GM18498 (cell line): ENCODE data around the gene SLC24A3.

Source experiments
- ATAC-seq: cut with Tn5 transposase; IDR thresholded peaks from one replicate; pipeline ENCODE4 v1.9.1; 2021; ENCODE audit warnings: mild to moderate bottlenecking, moderate library complexity; ENCODE audit not compliant: unreplicated experiment

SLC24A3 gene

DNA sequence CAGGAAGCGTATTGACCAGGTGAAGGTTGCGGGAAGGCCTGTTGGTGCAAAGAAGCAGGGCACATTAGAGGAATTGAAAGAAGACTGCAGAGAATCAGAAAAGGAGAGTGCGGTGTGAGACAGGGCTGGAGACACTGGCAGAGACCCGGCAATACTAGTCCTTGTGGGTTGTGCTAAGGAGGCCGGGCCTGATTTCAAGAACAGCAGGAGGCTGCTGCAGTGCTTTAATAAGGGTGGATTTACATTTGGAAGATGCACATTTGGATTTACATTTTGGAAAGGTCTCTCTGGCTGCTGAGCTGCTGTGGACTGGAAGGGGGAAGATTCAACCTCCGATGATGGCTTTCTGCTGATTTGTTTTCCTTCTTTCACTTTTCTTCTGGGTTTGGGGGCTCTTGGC is 167.8 kb downstream of the SLC24A3 start:
- no peak for ATAC-seq

DNA sequence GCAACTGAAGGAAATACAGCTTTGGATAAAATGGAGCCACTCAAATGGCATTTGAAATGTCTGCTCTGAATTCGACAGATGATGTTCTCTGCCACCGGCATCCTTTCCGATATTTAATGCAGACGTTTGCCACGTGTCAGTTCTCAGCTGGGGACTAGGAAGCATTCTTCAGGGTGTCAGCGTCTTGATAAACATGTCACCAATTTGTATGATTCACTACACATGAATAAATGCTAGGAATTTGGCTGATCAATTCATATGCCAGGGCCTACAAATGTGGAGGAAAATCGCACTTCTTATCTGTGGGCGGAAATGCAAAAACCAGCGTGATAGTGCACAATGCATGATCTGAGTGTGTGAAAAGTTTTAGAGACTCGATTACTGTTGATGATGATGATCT is 169.5 kb downstream of the SLC24A3 start:
- no peak for ATAC-seq

DNA sequence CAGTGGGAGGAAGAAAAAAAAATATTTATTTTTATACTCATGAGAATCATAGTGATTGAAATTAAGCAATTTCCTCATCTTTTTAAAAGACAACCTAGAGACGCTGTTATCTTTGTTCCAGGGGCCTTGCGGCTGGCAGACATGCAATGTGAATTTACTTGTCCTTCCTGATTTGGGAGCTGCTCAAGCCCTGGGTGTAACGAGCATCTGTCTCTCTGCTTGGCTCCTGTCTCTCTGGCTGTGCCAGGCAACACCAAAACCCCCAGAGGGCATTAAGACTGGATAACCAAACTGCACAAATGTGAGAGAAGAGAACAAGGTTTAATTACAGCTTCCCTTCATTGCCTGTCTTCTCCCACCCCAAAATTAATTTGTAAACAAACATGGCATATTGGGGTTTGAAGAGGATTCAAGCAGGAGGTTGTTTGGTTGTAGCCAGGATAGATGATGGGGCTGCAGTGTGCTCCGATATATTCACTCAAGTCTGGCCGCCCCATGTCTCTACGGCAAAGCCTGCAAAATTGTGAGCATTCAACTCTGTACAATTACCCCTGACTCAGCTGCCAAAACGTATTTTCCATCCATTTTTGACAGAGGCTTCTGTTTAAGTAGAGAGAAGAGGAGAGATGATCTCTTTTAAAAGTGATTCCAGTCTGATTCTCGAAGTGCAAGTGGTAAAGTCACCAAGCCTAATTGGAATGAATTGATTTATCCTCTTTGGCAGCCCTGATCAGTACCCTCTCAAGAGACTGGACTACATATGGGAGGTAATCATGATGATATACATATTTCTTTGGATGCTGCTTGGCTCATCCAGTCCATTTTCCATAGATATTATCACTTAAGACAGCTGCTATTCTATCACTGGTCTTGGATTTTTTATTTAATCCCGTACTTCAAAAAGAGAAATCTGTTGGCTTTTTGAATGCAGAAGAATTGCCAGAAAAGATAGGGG is 170.2 kb downstream of the SLC24A3 start:
- ATAC-seq = no peak

DNA sequence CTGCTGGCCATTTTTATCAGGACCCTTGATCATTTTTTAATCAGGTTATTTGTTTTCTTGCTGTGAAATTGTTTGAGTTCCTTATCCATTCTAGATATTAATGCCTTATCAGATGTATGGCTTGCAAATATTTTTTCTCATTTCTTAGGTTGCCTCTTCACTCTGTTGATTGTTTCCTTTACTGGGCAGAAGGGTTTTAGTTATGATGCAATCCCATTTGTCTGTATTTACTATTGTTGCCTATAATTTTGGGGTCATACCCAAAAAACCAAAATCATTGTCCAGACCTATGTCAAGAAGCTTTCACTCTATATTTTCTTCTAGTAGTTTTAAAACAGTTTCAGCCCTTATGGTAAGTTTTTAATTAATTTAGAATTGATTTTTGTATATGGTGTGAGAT is 172.5 kb downstream of the SLC24A3 start:
- no peak for ATAC-seq

DNA sequence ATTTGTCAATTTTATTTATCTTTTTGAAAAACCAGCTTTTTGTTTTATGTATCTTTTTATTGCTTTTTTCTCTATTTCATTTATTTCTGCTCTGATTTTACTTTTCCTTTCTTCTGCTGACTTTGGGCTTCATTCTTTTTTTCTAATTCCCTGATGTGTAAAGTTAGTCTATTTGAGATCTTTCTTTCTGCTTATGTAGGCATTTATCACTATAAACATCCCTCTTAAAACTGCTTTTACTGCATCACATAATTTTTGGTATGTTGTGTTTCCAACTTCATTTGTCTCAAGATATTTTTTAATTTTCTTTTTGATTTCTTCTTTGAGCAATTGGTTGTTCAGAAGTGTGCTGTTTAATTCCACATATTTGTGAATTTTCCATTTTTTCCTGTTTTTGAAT is 174.8 kb downstream of the SLC24A3 start:
- ATAC-seq = no peak

DNA sequence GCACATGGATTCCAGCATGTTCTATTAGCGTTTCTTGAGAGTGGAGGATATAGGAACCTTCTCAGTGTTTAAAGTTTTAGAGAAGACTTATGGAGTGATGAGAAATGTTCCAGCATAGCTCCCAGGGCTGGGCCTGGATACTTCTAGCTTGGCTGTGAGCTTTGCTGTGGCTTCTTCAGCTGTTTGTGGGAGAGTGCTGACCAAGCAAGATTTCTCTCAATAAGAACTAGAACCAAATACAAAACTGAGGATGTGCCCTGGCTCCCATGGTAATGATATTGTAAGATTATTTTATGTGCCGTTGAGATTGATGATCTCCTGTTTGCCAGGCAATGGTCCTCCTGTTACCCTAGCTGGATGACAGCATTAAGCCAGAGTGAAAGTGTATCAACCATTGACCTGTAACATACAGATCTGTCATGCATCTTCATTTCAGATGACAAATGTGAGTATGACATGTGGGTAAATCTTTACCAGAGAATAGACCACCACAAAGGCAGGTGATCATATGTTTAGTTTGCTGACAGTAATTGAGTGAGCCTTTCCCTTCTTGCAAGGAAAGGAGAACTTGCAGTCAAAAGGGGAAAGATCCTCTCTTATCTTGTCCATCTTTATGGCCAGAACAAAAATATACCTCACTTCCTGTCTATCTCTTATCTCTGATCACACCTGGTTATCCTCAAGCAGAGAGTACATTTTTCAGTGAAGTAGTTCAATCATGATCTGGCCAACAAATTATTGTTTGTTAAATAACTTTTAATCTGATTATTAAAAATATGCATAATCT is 180.1 kb downstream of the SLC24A3 start:
- ATAC-seq = no peak

DNA sequence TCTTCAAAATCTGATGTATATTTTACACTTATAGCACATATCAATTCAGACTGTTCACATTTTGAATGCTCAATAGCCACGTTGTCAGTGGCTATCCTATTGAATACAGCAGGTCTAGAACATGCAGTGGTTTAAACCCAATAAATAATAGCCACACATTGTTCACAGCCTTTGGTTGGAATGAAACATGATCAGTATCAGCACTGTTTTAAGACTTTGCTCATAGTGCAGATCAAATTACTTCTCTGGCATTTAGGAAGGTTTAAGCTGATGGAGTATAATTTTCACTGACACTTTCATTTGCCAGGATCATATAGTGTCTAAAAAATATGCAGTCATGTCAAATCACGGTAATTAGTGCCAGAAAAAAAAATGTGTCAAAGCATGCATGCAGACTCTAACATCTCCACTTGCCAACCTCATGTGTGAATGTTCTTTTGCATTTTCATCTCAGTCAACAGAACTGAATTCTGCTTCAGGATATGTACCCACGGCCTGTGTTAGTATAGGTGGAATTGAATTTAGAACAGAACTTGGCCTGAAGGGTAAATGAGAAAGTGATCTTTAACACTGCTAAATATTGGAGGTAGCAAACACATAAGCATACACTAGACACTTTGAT is 184.1 kb downstream of the SLC24A3 start:
- no peak for ATAC-seq

DNA sequence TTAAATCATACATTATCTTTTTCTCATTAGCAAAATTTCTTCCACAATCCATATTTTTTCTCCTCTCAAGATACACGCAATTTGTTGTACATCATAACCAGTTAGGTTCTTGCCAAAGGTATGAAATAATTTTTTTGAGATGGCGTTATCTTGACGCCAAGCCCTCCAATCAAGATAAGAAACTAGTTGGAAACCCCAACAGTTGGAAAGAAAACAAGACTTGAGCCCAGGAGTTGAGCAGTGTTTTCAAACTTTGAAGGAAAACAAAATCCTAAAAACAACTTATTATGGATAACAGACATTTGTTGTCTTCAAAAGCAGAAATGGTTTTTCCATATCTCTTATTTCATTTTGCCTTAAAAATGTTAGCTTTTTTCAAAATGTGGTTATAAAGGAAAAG is 184.8 kb downstream of the SLC24A3 start:
- ATAC-seq = no peak

DNA sequence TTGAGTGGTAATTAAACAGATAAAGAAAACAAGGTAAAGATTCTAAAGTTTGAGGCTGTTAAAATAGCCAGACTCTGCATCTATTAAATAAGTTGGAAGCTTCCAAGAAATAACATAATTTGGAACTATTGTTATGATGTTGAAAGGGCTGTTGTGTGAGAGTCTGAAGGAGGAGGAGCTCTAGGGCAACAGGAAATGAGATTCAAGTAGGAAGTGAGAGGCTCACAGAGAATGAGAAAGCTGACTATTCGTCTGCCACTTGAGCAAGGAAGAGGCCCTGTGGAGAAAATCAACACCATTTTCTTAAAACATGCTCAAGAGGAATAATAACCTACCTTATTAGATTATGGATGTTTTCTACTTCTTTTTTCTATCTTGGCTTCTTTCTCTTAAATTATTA is 185.2 kb downstream of the SLC24A3 start:
- ATAC-seq = no peak

DNA sequence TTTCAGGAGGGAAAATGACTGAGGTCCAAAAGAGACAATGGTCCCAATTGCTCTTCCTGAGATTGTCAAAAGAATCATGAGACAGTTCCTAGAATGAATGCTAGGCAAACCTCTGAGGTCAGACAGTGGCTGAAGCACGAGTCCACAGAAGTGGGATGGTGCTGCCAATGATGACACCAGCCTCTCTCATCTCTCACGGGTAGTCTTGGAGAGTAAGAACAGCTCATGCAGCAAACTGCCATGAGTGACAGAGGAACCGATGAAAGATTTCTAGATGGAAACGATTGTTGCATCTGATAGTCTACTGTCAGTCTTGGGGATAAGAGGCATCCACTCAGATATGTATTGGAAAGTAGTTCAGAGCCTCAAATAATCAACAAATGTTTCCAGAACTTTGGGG is 188.7 kb downstream of the SLC24A3 start:
- ATAC-seq = no peak

DNA sequence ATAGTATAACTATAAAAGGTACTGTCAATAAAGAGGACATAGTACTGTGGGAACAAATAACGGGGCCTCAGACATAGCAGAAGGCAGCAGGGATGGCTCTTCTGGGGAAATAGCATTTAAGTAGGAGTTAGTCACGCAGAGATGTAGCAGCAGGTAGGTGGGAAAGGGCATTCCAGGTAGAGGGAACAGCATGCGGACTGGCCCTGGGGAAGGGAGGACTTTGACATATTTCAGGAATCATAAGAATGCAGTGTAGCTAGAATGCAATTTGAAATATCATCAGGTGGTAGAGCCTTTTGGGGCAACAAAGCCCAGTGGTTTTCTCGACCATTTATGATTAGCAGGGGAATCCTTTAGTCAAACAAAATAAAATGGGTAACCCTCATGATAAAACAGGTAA is 191.1 kb downstream of the SLC24A3 start:
- no peak for ATAC-seq

DNA sequence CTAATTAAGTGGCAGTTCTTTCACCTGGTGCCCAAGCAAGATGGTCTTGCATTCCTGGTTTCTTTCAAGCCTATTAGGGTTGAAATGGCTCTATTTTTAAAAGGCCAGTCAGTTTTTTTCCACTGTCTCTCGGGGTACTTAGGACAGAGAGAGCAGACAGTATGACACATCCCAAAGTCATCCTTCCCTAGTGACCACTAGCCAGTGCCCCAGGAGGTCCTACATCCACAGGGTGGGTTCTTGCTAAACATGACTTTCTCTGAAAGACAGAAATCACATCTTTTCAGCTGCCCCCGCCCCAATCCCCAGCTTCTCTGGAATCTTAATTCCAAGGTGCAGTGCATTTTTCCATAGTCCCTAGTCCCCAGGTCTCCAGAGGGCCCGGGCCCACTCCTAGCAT is 192.4 kb downstream of the SLC24A3 start:
- ATAC-seq = no peak

DNA sequence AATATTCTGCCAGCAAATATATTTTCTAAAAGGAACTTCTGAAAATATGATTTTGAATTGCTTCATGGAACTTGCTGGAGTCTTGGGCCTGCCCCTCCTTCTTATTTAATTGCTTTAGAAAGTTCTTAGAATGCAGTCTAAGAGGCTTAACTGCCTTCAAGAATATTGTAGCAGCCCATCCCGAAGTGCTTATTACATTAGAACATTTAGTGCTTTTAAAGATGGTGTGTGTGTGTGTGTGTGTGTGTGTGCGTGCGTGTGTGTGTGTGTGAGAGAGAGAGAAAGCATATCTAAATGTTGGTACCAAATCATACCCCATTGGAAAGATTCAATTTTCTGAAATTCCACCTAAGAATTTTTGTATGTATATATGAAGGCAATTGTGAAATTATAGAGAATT is 193.5 kb downstream of the SLC24A3 start:
- ATAC-seq = no peak

DNA sequence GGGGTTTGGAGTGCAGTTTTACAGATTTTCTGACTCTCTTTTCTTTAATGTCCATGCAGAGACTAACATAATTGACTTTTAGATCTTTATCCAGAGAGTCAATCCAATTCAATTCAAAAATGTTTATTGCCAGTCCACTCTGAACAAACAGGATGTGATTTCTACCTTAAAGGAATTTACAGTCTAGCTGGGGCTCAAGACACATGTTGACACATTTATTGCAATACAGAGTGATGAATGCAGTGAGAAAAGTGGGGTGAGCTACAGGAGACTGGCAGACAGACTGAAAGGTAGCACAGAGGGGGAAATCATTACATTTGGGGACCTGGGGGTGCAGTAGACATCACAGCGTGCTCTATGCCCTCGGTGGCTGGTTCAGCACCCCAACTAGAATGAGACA is 193.9 kb downstream of the SLC24A3 start:
- ATAC-seq = no peak

DNA sequence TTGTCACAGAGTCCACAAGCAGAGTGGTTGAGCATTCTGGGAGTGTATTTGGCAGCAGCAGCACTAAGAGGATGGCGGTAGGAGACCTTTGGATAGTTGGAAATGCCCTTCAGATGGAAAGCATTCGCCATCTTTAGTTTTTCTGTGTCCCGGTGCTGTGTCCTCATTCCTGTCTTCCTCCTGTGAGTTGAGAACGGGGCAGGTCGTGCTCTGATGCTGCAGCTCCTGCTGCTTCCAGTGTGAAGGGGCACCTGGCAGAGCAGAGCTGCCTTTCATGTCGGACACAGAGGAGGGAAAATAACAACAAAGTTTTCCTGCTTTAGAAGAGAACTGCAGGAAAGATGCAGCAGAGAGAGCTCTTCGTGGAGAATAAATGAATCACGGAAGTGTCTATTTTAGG is 194.8 kb downstream of the SLC24A3 start:
- no peak for ATAC-seq

DNA sequence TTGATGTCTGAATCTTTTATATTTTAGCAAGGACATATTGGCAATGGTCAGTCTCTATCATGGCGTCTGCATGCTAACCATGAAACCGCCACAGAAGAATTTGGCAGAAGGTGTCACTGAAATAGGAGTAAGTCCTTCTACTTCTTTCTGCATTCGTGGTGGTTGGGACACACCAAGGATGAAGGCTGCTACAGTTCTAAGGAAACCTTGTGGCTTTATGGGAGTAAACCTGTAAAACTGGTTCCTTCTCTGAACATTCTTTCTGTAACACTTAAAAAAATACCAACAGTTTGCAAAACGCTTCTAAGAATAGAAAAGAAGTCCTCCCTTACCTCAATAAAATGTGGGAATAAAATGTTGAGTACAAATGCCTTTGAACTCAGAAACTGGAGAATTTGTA is 195.3 kb downstream of the SLC24A3 start:
- no peak for ATAC-seq

DNA sequence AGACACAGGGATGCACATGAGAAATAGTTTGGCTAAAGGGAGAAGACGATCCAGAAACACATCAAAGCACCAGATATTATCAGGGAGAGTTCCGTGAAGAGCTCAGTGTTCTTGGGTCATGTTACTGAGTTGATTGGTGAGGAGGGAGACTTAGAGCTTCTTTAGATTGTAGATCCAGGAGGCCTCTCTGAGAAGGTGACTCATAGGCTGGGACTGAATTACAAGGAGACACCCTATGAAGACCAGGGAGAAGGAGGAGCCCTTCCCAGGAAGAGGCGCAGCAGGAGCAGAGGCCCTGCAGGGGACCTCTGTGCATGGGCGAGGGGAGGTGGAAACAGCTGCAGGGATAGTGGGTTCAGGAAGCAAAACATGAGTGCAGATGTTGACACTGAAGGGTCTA is 196.5 kb downstream of the SLC24A3 start:
- no peak for ATAC-seq

DNA sequence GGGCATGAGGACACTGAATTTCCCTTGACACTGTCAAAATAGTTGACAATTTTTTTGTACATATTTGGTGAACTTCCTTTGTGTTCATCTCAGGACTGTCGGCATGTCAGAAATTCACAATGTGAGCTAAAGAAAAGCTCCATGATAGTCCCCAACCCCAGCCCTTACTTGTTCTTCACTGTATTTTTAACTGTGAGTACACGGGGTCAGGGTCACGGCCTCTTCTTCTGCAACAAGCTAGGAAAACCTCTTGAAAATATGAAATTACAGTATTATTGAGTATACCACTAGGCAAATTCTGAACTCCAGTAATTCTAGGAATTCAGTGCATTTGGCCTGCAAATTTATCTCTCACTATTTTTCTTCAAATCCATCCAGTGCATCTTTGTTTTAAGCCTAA is 199.4 kb downstream of the SLC24A3 start:
- ATAC-seq = no peak

DNA sequence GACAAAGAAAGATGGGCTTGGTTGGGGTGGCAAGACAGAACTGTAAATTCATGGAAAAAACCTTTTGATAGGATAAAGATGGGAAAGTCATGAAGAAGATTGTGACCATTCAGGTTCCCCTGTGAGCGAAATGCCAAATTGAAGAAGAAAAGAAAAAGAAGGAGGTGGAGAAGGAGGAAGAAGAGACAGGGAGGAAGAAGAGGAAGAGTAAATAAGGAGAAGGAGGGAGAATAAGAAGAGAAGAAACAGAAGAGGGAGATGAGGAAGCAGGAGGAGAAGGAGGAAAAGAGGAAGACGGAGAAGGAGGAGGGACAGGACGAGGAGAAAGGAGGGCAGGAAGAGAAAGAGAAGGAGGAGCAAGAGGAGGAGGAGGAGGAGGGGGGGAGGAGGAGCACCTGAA is 199.8 kb downstream of the SLC24A3 start:
- ATAC-seq = no peak

DNA sequence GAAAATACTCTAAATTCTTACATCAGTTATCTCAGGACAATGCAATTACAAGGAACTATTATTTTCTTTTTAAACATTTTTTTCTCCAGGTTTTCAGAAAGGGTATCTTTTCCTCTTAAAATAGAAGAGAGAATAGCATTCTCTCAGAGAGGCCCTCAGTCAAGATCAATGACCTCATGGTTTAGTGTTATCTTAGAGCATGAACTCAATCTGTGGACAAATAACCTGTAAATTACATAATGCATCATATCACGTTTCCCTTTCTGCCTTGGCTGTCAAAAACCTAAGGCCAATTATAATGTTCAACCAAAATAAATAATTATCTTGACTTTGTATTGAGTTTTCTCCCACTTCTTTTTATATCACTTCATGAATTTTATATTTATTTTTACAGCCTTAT is 202.2 kb downstream of the SLC24A3 start:
- ATAC-seq = no peak

DNA sequence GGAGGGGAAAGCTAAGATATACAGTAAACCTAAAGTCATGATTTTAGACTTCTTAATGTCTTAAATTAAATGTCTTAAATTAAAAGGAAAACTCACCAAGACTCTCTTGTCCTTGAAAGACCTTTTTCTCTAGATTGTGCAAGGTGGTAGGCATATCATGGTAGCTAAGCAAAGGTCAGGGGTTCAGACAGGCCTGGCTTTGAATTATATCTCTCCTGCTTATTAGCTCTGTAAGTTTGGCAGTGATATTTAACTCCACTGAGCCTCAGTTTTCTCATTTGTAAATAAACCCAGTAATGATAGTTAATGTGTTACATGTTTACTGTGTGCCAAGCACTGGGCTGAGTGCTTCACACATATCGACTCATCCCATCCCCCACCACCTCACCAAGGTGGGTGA is 203.3 kb downstream of the SLC24A3 start:
- no peak for ATAC-seq

DNA sequence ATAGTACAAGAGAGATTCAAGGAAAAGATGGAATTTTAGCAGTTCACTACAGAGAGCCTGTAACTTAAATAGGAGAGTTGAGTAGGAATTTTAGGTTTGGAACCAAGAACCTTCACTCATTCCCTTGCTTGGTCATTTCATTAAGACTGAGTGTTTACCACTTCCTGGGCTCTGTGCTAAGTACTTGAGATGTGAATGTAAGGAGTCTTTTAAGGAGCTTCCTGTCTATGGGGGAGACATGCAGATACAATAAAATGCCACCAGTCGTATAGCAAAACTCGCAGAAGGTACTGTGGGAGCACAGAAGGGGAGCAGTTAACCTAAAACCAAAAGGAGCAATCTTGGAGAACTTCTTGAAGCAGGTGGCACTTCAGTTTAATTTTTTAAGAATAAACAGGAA is 204.2 kb downstream of the SLC24A3 start:
- no peak for ATAC-seq
